ENCODE measurements around the gene CLTCL1. TPM values are rescaled to one million over a fixed set of nuclear protein-coding genes. Genes with fewer than 3 reads are reported as not detected.

The CLTCL1 gene
- total and polyA plus RNA-seq, 9 of the 15 experiments (the other 6 are each of a cell fraction or from before 2014, with no cell fraction given) = 1.1 to 11.7 (median 5.0) TPM

- TF ChIP-seq REST (IDR thresholded peaks at IDR 0.05; ENCODE audit: borderline replicate concordance) = no peak
- no peak for TF ChIP-seq REST (CRISPR knock-in tag; IDR thresholded peaks at IDR 0.05; ENCODE audit: low read depth)
- no peak for TF ChIP-seq TRIM25 (IDR thresholded peaks at IDR 0.05; ENCODE audit: borderline replicate concordance)
- TF ChIP-seq ZNF398 (CRISPR knock-in tag; IDR thresholded peaks at IDR 0.05) = no peak
Measured at GRCh38 chr22:19331474-19331873, 40.0 kb upstream of the CLTCL1 start (continued).
